Vagina (tissue), 2 donors: ENCODE results near the gene DOK6.

Experiments used
- POLR2A ChIP-seq, 2 donors: fragments of 450-650 bp; IDR thresholded peaks; one replicate each; pipeline ENCODE4 v1.6.1; 2017; ENCODE audit warnings: antibody characterized with exemption in 2 of 2, mild to moderate bottlenecking in 2 of 2, moderate library complexity in 2 of 2
- POLR2AphosphoS5 ChIP-seq, 2 donors: sonication (generic); formaldehyde crosslinking; IDR thresholded peaks; one replicate each; pipeline ENCODE4 v1.9.0; 2017; ENCODE audit warnings: antibody characterized with exemption in 2 of 2, mild to moderate bottlenecking in 2 of 2, low read depth in 1 of 2; ENCODE audit not compliant: insufficient read depth in 1 of 2
- TF ChIP-seq, protein P1 (sequence below), 3 experiments: fragments of 450-650 bp in 2 of 3; fragments of 200-600 bp in 1 of 3; sonication (generic) in 1 of 3; IDR thresholded peaks; one replicate each; pipeline ENCODE4 v1.5.1; 2017 to 2019; ENCODE audit warnings: antibody characterized with exemption in 3 of 3, mild to moderate bottlenecking in 2 of 3, moderate library complexity in 2 of 3

GRCh38 chr18:69865776-69866175 lies 465.1 kb downstream of the DOK6 start:
- TF ChIP-seq POLR2A (IDR thresholded peaks at IDR 0.05), result no peak
- TF ChIP-seq, protein P1, sequence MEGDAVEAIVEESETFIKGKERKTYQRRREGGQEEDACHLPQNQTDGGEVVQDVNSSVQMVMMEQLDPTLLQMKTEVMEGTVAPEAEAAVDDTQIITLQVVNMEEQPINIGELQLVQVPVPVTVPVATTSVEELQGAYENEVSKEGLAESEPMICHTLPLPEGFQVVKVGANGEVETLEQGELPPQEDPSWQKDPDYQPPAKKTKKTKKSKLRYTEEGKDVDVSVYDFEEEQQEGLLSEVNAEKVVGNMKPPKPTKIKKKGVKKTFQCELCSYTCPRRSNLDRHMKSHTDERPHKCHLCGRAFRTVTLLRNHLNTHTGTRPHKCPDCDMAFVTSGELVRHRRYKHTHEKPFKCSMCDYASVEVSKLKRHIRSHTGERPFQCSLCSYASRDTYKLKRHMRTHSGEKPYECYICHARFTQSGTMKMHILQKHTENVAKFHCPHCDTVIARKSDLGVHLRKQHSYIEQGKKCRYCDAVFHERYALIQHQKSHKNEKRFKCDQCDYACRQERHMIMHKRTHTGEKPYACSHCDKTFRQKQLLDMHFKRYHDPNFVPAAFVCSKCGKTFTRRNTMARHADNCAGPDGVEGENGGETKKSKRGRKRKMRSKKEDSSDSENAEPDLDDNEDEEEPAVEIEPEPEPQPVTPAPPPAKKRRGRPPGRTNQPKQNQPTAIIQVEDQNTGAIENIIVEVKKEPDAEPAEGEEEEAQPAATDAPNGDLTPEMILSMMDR (IDR thresholded peaks at IDR 0.05), result no peak
- no peak for TF ChIP-seq POLR2AphosphoS5 (IDR thresholded peaks at IDR 0.05; ENCODE audit: insufficient read depth in 1 of 2, low read depth in 1 of 2)
